ENCODE measurements around the gene CHST6. TPM values are rescaled to one million over a fixed set of nuclear protein-coding genes. Genes with fewer than 3 reads are reported as not detected.
"Not testable (repeated sequence)": the region's sequence is repeated elsewhere in the genome, so short reads cannot be mapped to it uniquely, and the experiment has no call there.

Gene CHST6
- total RNA-seq, 1 experiment from 2014 or later: 20.8 TPM

DNA sequence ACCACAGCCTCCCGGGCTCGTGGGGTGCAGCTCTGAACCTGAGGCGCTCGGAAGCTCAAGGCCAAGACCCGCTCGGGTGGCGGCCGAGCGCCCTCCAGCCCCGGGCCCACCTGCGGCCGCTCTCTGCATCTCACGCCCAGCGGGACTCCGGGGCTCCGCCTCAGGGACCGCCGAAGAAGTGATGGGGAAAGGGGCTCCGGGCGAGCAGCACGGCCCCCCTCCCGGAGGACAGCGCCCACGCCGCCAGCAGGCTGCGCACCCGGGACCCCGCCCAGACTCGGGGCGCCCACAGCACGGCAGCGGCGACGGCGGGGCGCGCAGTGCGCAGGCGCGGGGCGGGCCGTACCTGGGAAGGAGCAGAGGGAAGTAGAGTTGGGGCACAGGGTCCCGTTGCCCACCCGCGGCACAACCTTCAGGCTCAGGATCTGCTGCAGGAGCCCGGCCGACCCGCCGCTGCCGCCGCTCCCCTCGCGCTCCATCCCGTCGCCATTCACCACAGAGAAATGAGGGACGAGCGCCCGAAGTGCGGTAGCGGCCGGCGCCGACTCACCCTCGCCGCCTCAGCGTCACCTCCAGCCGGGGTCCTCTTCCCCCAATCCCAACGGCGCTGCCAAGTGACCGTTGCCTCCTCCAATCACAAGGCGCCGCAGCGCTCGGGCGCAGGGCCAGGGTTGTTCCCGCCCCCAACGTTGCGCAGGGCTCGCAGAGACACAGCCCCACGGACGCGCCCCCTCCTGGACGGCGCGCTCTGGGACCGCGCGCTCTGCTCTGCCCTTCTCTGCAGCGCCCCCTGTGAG is 30.9 kb downstream of the CHST6 start, which contains the start of gene TMEM170A:
Gene TMEM170A, minus strand, starts transcription at position 568 of the 797 bp plus-strand sequence. Its CDS starts 89 bp downstream, at position 479.
- no peak within 1 kb of the TSS for H2BK20ac ChIP-seq (ENCODE audit: low read depth, low read length, poor library complexity, severe bottlenecking)
- no peaks in the 10 kb centered on the region for H3K79me1 ChIP-seq (ENCODE audit: insufficient read depth, low read depth, low read length, poor library complexity, severe bottlenecking)
- H2AFZ ChIP-seq (ENCODE audit: low read length): no peak within 1 kb of the TSS
- WGBS (ENCODE audit: extremely low coverage, insufficient read length, low lambda C conversion rate): no CpG with 5 or more reads among the region's 89 CpGs
- no peak within 1 kb of the TSS for H3K23ac ChIP-seq (ENCODE audit: insufficient read length, low read depth, low read length)
- H2BK12ac ChIP-seq (ENCODE audit: insufficient read length, low read depth, low read length): no peak within 1 kb of the TSS
- peak within 1 kb of the TSS; percentile 91 to 93 (median 92) for H3K27ac Mint-ChIP-seq
- no peaks in the 10 kb centered on the region for H3K27me3 ChIP-seq (ENCODE audit: insufficient read depth, low read length)
- no peak within 1 kb of the TSS for H3T11ph ChIP-seq (ENCODE audit: low read length)
- H2BK15ac ChIP-seq (ENCODE audit: low read depth, low read length): no peak within 1 kb of the TSS
- peaks cover 4 to 17% (median 11%) of the 10 kb centered on the region in 3 experiments for H3K36me3 Mint-ChIP-seq (ENCODE audit: insufficient read depth in 1 of 3, low read depth in 3 of 3)
- H4K91ac ChIP-seq (ENCODE audit: insufficient read length, low read depth, low read length): no peak within 1 kb of the TSS
- no peak within 1 kb of the TSS for H2BK5ac ChIP-seq (ENCODE audit: insufficient read length, low read length)
- no peaks in the 10 kb centered on the region; the same call in 1 of the 2 replicates for H3K4me1 ChIP-seq (ENCODE audit: insufficient read depth, low read length)
- H3K4me1 Mint-ChIP-seq: peaks cover 25 to 38% of the 10 kb centered on the region in 2 experiments
- peak within 1 kb of the TSS; percentile 84 for H3K9ac ChIP-seq (ENCODE audit: extremely low read depth, insufficient read length, low read length)
- peaks cover 22% of the 10 kb centered on the region; the same call in 1 of the 2 replicates for H3K79me2 ChIP-seq (ENCODE audit: insufficient read depth, low read length)
- no peak within 1 kb of the TSS for H4K5ac ChIP-seq (ENCODE audit: insufficient read length, low read depth, low read length)
- peaks cover 2% of the 10 kb centered on the region for H3K27me3 Mint-ChIP-seq (ENCODE audit: low read depth)
- H4K20me1 ChIP-seq (ENCODE audit: control insufficient read depth, insufficient read depth, insufficient read length): no peaks in the 10 kb centered on the region
- H3K56ac ChIP-seq (ENCODE audit: insufficient read length, low read depth, low read length): no peak within 1 kb of the TSS
- no peak within 1 kb of the TSS for H2BK120ac ChIP-seq (ENCODE audit: low read depth, low read length, poor library complexity, severe bottlenecking)
- no peak within 1 kb of the TSS for H3K27ac ChIP-seq (ENCODE audit: insufficient read length, low read depth, low read length)
- H3K4ac ChIP-seq (ENCODE audit: low read depth, low read length): no peak within 1 kb of the TSS
- peak within 1 kb of the TSS; percentile 93 to 99 for H3K4me3 Mint-ChIP-seq
- H3K14ac ChIP-seq (ENCODE audit: insufficient read depth, low read length): peak within 1 kb of the TSS; percentile 95
- H3K4me2 ChIP-seq (ENCODE audit: insufficient read depth, insufficient read length, low read length): peak within 1 kb of the TSS; percentile 95
- H4K8ac ChIP-seq (replicated peaks; ENCODE audit: insufficient read length, low read depth, low read length): no peak within 1 kb of the TSS
- H3K18ac ChIP-seq (ENCODE audit: insufficient read length, low read depth, low read length): peak within 1 kb of the TSS; percentile 97
- peaks cover 3% of the 10 kb centered on the region for H3K23me2 ChIP-seq (ENCODE audit: insufficient read length, low read depth, low read length, poor library complexity, severe bottlenecking)
- DNase-seq: peak; percentile 99
- no peaks in the 10 kb centered on the region for H3K9me3 Mint-ChIP-seq
- H3K9me3 ChIP-seq (ENCODE audit: control insufficient read depth, low read depth, low read length): no peaks in the 10 kb centered on the region
- no peak within 1 kb of the TSS for H2AK5ac ChIP-seq (ENCODE audit: insufficient read length, low read length)
- TF ChIP-seq, protein P1, sequence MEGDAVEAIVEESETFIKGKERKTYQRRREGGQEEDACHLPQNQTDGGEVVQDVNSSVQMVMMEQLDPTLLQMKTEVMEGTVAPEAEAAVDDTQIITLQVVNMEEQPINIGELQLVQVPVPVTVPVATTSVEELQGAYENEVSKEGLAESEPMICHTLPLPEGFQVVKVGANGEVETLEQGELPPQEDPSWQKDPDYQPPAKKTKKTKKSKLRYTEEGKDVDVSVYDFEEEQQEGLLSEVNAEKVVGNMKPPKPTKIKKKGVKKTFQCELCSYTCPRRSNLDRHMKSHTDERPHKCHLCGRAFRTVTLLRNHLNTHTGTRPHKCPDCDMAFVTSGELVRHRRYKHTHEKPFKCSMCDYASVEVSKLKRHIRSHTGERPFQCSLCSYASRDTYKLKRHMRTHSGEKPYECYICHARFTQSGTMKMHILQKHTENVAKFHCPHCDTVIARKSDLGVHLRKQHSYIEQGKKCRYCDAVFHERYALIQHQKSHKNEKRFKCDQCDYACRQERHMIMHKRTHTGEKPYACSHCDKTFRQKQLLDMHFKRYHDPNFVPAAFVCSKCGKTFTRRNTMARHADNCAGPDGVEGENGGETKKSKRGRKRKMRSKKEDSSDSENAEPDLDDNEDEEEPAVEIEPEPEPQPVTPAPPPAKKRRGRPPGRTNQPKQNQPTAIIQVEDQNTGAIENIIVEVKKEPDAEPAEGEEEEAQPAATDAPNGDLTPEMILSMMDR (conservative IDR thresholded peaks at IDR 0.05): peak; percentile 100

DNA sequence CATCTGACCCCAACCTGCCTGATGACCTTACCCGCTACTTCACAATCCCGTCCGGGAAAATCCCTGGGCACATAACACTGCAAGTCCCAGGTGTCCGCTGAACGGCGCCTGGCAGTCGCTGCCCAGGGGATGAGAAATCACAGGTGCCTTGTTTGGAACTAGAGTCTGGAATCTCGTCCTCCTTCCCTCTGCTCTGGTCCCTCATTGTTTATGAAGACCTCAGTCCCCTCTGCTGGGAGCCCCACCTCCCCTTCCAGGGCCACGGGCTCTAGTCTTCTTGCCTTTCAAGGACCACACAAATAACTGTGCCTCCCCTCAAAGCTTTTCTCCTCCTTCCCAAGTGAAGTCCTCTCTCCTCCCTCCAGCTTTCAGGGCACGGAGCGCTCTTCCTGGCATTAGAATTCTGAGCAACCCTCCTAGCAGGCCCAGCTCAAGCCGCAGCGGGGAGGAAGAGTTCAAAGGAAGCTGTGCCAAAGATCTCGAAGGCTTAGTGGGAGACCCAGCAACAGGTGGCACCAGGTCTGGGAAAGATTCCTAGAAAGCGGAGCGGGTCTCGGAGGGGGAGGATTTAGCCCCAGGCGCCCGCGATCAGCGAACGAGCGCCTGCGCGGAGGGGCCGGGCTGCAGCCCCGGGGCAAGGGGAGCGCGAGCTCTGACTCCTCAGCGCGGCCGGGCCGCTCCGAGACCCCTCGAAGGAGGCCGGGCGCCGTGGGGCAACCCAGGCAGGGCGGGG is 31.7 kb downstream of the CHST6 start:
- not testable (repeated sequence) for H2AK5ac ChIP-seq (ENCODE audit: insufficient read length, low read length); H3K27ac ChIP-seq (ENCODE audit: insufficient read length, low read depth, low read length); H3K23ac ChIP-seq (ENCODE audit: insufficient read length, low read depth, low read length); H3K9me3 ChIP-seq (ENCODE audit: control insufficient read depth, low read depth, low read length); H3K56ac ChIP-seq (ENCODE audit: insufficient read length, low read depth, low read length); H3K79me1 ChIP-seq (ENCODE audit: insufficient read depth, low read depth, low read length, poor library complexity, severe bottlenecking); H3K4me1 ChIP-seq (ENCODE audit: insufficient read depth, low read length); H2BK20ac ChIP-seq (ENCODE audit: low read depth, low read length, poor library complexity, severe bottlenecking); H2BK120ac ChIP-seq (ENCODE audit: low read depth, low read length, poor library complexity, severe bottlenecking); H3K27me3 Mint-ChIP-seq (ENCODE audit: low read depth); H2BK15ac ChIP-seq (ENCODE audit: low read depth, low read length); H4K91ac ChIP-seq (ENCODE audit: insufficient read length, low read depth, low read length); H2BK12ac ChIP-seq (ENCODE audit: insufficient read length, low read depth, low read length); H3K4ac ChIP-seq (ENCODE audit: low read depth, low read length); H3T11ph ChIP-seq (ENCODE audit: low read length); H2BK5ac ChIP-seq (ENCODE audit: insufficient read length, low read length); H3K9me3 Mint-ChIP-seq; H3K14ac ChIP-seq (ENCODE audit: insufficient read depth, low read length); H4K8ac ChIP-seq (replicated peaks; ENCODE audit: insufficient read length, low read depth, low read length); H4K5ac ChIP-seq (ENCODE audit: insufficient read length, low read depth, low read length); H3K27me3 ChIP-seq (ENCODE audit: insufficient read depth, low read length); H3K18ac ChIP-seq (ENCODE audit: insufficient read length, low read depth, low read length); H4K20me1 ChIP-seq (ENCODE audit: control insufficient read depth, insufficient read depth, insufficient read length); H2AFZ ChIP-seq (ENCODE audit: low read length); H3K23me2 ChIP-seq (ENCODE audit: insufficient read length, low read depth, low read length, poor library complexity, severe bottlenecking)
- Mint-ChIP-seq H3K4me3 (peak overlapping the region; percentile 93 to 99), H3K27ac (peak overlapping the region; percentile 78 to 91 (median 87); a peak in 6 of 7 replicates), H3K36me3 (ENCODE audit: insufficient read depth in 1 of 3, low read depth in 3 of 3) (peaks cover 4 to 17% (median 11%) of the 10 kb centered on the region in 3 experiments), H3K4me1 (peaks cover 26 to 40% of the 10 kb centered on the region in 2 experiments)
- H3K9ac ChIP-seq (ENCODE audit: extremely low read depth, insufficient read length, low read length): peak overlapping the region; percentile 84
- H3K79me2 ChIP-seq (ENCODE audit: insufficient read depth, low read length): peaks cover 25% of the 10 kb centered on the region; the same call in 1 of the 2 replicates
- no CpG with 5 or more reads among the region's 39 CpGs for WGBS (ENCODE audit: extremely low coverage, insufficient read length, low lambda C conversion rate)
- peak overlapping the region; percentile 95 for H3K4me2 ChIP-seq (ENCODE audit: insufficient read depth, insufficient read length, low read length)
- peak; percentile 49 for DNase-seq

Measured in H9 (cell line).